Liver (tissue), 3 donors: Measurements from ENCODE around the gene RAPGEF4.

Experiments
- CTCF ChIP-seq: fragments of 150-350 bp; IDR thresholded peaks from 2 replicates; pipeline ENCODE4 v1.5.1; 2017; ENCODE audit warnings: improper control_type of control experiment, low read depth, low read length; ENCODE audit not compliant: missing input control
- FOXA1 ChIP-seq: IDR thresholded peaks from 2 replicates; pipeline ENCODE4 v1.6.1; 2016; ENCODE audit warnings: antibody characterized with exemption
- HNF4A ChIP-seq, 2 donors: conservative IDR thresholded peaks; 2 replicates each; pipeline ENCODE4 v1.6.1; 2016; ENCODE audit warnings: antibody characterized with exemption in 2 of 2, mild to moderate bottlenecking in 2 of 2
- JUND ChIP-seq, 2 donors: IDR thresholded peaks; 2 replicates each; pipeline ENCODE4 v1.6.1; 2016; ENCODE audit warnings: antibody characterized with exemption in 2 of 2
- MAX ChIP-seq: IDR thresholded peaks from 2 replicates; pipeline ENCODE4 v1.6.1; 2016; ENCODE audit warnings: antibody characterized with exemption
- RAD21 ChIP-seq, 2 donors: IDR thresholded peaks; 2 replicates each; pipeline ENCODE4 v1.6.1; 2016; ENCODE audit warnings: antibody characterized with exemption in 2 of 2, mild to moderate bottlenecking in 2 of 2
- SP1 ChIP-seq: IDR thresholded peaks from 2 replicates; pipeline ENCODE4 v1.6.1; 2018; ENCODE audit warnings: antibody characterized with exemption, mild to moderate bottlenecking
- TAF1 ChIP-seq: conservative IDR thresholded peaks from 2 replicates; pipeline ENCODE4 v1.6.1; 2016; ENCODE audit warnings: antibody characterized with exemption, mild to moderate bottlenecking
- YY1 ChIP-seq: IDR thresholded peaks from 2 replicates; pipeline ENCODE4 v1.6.1; 2016; ENCODE audit warnings: antibody characterized with exemption, mild to moderate bottlenecking
- TF ChIP-seq, protein P1 (sequence below): IDR thresholded peaks from 2 replicates; pipeline ENCODE4 v1.6.1; 2016; ENCODE audit warnings: antibody characterized with exemption, mild to moderate bottlenecking
- donor health status: healthy.
- donor health status: healthy.

DNA sequence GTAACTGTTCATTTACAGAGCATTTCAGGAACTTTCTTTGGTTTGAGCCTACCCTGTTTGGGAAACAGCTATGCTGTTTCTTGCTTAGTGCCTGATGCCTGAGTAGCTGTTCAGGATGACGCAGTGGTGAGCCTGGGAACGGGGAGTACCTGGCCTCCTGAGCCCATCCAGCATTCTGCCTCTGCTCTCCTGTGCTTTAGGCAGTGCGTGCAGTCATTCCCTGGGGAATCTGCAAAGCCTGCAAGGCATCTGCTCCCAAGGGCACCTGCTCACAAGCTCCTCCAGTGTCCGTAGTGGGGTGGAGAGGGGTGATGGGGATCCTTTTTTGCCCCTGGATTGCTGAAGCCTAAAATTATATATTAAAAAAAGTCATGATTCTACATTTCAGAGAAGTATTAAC is 68.8 kb downstream of the RAPGEF4 start:
- TF ChIP-seq CTCF, result no peak
- no peak for TF ChIP-seq HNF4A (conservative IDR thresholded peaks at IDR 0.05)
- no peak for TF ChIP-seq YY1
- no peak for TF ChIP-seq FOXA1
- TF ChIP-seq, protein P1, sequence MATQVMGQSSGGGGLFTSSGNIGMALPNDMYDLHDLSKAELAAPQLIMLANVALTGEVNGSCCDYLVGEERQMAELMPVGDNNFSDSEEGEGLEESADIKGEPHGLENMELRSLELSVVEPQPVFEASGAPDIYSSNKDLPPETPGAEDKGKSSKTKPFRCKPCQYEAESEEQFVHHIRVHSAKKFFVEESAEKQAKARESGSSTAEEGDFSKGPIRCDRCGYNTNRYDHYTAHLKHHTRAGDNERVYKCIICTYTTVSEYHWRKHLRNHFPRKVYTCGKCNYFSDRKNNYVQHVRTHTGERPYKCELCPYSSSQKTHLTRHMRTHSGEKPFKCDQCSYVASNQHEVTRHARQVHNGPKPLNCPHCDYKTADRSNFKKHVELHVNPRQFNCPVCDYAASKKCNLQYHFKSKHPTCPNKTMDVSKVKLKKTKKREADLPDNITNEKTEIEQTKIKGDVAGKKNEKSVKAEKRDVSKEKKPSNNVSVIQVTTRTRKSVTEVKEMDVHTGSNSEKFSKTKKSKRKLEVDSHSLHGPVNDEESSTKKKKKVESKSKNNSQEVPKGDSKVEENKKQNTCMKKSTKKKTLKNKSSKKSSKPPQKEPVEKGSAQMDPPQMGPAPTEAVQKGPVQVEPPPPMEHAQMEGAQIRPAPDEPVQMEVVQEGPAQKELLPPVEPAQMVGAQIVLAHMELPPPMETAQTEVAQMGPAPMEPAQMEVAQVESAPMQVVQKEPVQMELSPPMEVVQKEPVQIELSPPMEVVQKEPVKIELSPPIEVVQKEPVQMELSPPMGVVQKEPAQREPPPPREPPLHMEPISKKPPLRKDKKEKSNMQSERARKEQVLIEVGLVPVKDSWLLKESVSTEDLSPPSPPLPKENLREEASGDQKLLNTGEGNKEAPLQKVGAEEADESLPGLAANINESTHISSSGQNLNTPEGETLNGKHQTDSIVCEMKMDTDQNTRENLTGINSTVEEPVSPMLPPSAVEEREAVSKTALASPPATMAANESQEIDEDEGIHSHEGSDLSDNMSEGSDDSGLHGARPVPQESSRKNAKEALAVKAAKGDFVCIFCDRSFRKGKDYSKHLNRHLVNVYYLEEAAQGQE, result no peak
- no peak for TF ChIP-seq JUND (IDR thresholded peaks at IDR 0.05)
- TF ChIP-seq TAF1, result no peak
- no peak for TF ChIP-seq SP1
- TF ChIP-seq RAD21 (IDR thresholded peaks at IDR 0.05), result no peak
- TF ChIP-seq MAX, result no peak
